Calu3 (cell line): ENCODE results near the gene MAN1C1. TPM values are rescaled to one million over a fixed set of nuclear protein-coding genes. Genes with fewer than 3 reads are reported as not detected.

Experiments
- BruUV-seq: library from RNA; stranded (reverse); fragments of 400-500 nt; replicated peaks from 2 replicates; lab custom pipeline; 2021; lab: Mats Ljungman, UMichigan
- CTCF ChIA-PET: fragments of 300-600 bp; sonication (Branson Sonifier 250); formaldehyde crosslinking; loops from one replicate; lab custom pipeline; 2022; ENCODE audit warnings: antibody characterized with exemption; lab: Charles Lee
- DNase-seq: peaks from one replicate; pipeline ENCODE4 v3.0.0; 2022
- H3K27ac Mint-ChIP-seq: one replicate; pipeline ENCODE4 v1.8.0; 2022; ENCODE audit warnings: mixed read lengths; ENCODE audit not compliant: unreplicated experiment
- H3K27me3 Mint-ChIP-seq: one replicate; pipeline ENCODE4 v1.8.0; 2022; ENCODE audit warnings: mixed read lengths; ENCODE audit not compliant: unreplicated experiment
- H3K36me3 Mint-ChIP-seq: one replicate; pipeline ENCODE4 v1.8.0; 2022; ENCODE audit warnings: mild to moderate bottlenecking, moderate library complexity, mixed read lengths; ENCODE audit not compliant: insufficient read depth, unreplicated experiment
- H3K4me1 Mint-ChIP-seq: one replicate; pipeline ENCODE4 v1.8.0; 2022; ENCODE audit warnings: mild to moderate bottlenecking, low read depth, mixed read lengths; ENCODE audit not compliant: unreplicated experiment
- H3K4me3 Mint-ChIP-seq: one replicate; pipeline ENCODE4 v1.8.0; 2022; ENCODE audit warnings: mild to moderate bottlenecking, low read depth, moderate library complexity, mixed read lengths; ENCODE audit not compliant: unreplicated experiment
- H3K9me3 Mint-ChIP-seq: one replicate; pipeline ENCODE4 v1.8.0; 2022; ENCODE audit warnings: low read depth, mixed read lengths; ENCODE audit not compliant: unreplicated experiment
- intact Hi-C: fragments of 100-400 bp; cut with micrococcal nuclease; formaldehyde crosslinking; loops from one replicate; pipeline ENCODE4 v1.10.0; 2022; ENCODE audit not compliant: unreplicated experiment
- total RNA-seq: library from RNA; stranded (reverse); gene quantifications from 2 replicates; pipeline ENCODE4 v1.2.3, GENCODE V29; 2022
- TF ChIP-seq, protein P1 (sequence below): fragments of 200-600 bp; IDR thresholded peaks from one replicate; pipeline ENCODE4 v1.8.0; 2022; ENCODE audit warnings: antibody characterized with exemption; ENCODE audit not compliant: unreplicated experiment

Gene MAN1C1
- total RNA-seq, 1 experiment from 2014 or later = 0.14 TPM

DNA sequence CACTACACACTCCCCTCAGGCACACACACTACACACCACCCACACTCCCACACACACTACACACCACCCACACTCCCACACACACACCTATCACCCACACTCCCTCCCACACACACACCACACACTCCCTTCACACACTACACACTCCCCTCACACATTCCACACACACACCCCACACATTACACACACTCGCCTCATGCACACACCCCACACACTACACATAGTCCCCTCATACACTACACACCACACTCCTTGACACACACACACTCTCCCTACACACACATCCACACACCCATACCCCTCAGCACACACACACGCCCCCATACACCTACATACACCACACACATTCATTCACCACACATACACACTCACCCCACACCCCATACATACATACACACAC lies 152.4 kb downstream of the MAN1C1 start:
- H3K27me3 Mint-ChIP-seq = peaks cover 47% of the 10 kb centered on the region
- TF ChIP-seq, protein P1, sequence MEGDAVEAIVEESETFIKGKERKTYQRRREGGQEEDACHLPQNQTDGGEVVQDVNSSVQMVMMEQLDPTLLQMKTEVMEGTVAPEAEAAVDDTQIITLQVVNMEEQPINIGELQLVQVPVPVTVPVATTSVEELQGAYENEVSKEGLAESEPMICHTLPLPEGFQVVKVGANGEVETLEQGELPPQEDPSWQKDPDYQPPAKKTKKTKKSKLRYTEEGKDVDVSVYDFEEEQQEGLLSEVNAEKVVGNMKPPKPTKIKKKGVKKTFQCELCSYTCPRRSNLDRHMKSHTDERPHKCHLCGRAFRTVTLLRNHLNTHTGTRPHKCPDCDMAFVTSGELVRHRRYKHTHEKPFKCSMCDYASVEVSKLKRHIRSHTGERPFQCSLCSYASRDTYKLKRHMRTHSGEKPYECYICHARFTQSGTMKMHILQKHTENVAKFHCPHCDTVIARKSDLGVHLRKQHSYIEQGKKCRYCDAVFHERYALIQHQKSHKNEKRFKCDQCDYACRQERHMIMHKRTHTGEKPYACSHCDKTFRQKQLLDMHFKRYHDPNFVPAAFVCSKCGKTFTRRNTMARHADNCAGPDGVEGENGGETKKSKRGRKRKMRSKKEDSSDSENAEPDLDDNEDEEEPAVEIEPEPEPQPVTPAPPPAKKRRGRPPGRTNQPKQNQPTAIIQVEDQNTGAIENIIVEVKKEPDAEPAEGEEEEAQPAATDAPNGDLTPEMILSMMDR = no peak
- no peaks in the 10 kb centered on the region for H3K9me3 Mint-ChIP-seq
- peaks cover 20% of the 10 kb centered on the region for H3K4me1 Mint-ChIP-seq
- no TSS peak for BruUV-seq
- H3K27ac Mint-ChIP-seq = no peak overlapping the region
- peaks cover 7% of the 10 kb centered on the region for H3K36me3 Mint-ChIP-seq
- no peak for DNase-seq
- no peak overlapping the region for H3K4me3 Mint-ChIP-seq
- CTCF ChIA-PET = no interaction called here
- intact Hi-C loops = no loop called here

DNA sequence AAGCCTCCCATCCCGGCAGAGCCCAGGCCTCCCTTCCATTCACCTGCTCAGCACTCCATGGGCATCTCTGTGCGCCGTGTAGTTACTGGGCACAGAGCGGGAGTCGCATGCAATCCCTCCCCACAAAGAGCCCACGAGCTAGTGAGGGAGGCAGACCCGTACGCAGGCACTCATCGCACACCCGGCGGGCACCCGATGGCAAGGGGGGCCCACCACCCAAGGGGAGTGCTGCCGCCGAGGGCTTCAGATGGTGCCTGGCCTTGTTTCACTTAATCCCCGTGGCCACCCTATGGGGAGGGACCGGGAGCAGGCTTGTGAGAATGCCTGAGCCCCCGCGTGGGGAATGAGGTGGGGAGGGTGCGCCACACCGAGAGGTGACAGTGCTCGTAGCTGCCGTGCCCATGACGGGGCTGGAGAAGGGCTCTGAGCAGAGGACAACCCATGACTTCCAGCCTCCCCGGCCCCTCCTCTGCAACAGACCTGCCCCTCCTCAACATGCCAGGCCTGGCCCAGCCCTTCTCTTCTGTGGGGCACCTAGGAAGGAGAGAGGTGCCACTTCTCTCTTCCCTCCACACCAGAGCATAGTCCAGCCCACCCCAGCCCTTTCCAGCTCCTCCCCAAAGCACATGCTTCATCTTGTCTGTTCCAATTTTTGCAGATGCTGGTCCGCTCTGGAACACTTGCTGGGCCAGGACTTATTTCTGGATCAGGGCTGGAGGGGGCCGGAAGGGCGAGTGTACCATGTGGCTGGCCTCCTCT lies 153.2 kb downstream of the MAN1C1 start:
- Mint-ChIP-seq H3K27ac (no peak overlapping the region), H3K36me3 (peaks cover 7% of the 10 kb centered on the region), H3K9me3 (no peaks in the 10 kb centered on the region), H3K4me1 (peaks cover 25% of the 10 kb centered on the region), H3K4me3 (no peak overlapping the region), H3K27me3 (peaks cover 47% of the 10 kb centered on the region)
- DNase-seq = no peak
- BruUV-seq = no TSS peak
- CTCF ChIA-PET = no interaction called here
- TF ChIP-seq, protein P1 = no peak
- intact Hi-C loops = no loop called here

DNA sequence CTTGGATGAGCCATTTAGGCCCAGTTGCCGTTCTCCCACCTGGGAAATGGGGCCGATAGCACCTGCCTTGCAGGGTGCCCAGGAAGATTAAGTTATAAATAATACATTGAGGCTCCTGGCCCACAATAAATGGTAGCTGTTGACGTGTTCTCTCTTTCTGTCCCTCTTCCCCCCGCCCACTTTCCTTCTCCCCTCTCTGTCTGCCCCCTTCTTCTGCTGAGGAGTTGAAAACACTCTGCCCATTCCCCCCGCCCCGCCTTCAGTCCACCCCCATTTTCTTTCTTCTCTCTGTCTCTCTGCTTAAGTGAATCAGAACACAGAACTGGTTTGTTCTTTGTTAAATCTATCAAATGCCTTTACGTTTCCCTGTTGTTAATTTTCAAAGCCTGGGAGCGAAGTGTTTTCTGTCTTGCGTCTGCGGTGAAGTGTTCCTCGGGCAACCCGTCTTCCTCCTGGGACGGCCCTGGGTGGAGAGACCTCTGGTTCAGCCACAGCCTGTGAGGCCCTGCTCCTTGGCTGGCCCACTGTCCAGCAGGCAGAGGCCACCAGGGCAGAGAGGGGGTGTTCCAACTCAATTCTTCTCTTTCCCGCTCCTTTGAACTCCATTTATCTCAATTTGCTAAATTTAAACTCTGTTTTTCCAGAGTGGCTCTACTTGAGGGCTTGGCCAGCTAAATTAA lies 154.1 kb downstream of the MAN1C1 start:
- Mint-ChIP-seq H3K27ac (no peak overlapping the region), H3K4me3 (no peak overlapping the region), H3K9me3 (no peaks in the 10 kb centered on the region), H3K4me1 (peaks cover 33% of the 10 kb centered on the region), H3K36me3 (peaks cover 7% of the 10 kb centered on the region), H3K27me3 (peaks cover 47% of the 10 kb centered on the region)
- DNase-seq = no peak
- BruUV-seq = no TSS peak
- intact Hi-C loops = no loop called here
- CTCF ChIA-PET = no interaction called here
- TF ChIP-seq, protein P1 = no peak

DNA sequence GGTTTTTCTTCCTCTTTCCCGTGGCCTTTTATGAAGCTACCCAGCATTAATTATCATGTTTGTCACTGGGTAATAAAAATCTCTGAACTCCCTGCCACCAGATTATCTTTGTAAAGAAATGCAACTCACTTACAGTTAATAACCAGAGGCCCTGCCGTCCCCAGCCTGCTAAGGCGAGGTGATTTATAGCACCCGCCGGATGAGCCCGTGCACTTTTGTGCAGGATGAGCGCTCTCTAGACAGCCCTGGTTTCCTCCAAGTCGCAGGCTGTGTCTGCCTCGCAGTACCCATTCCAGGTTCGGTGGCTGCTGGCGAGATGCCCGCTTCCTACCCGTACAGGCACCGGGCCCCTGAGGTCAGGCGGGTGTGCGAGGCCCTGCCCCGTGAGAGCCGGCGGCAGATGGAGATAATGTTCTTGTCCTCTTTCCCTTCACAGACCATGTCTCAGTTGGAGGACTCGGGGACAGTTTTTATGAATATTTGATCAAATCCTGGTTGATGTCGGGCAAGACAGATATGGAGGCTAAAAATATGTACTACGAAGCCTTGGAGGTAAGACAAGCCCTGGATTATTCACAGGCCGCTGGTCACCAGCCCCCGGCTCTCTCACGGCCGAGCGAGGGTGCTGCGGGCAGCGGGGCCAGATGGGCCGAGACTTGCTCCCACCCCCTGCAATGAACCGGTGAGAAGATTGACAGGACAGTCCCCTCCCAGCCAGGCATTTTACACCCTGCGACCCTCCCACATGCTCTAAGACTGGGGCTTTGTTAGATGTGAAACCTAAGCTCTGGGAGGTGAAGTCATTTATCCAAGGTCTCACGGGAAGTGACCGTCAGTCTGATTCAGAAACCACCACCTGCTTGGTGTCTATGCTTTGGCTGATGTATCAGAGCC lies 154.9 kb downstream of the MAN1C1 start:
- peaks cover 33% of the 10 kb centered on the region for H3K4me1 Mint-ChIP-seq
- no peak for DNase-seq

More for the DNA sequence above, 154.9 kb downstream of the MAN1C1 start:
- TF ChIP-seq, protein P1 = no peak
- Mint-ChIP-seq H3K4me3 (no peak overlapping the region), H3K9me3 (no peaks in the 10 kb centered on the region), H3K27ac (no peak overlapping the region), H3K36me3 (peaks cover 7% of the 10 kb centered on the region), H3K27me3 (peaks cover 47% of the 10 kb centered on the region)
- BruUV-seq = no TSS peak
- intact Hi-C loops = no loop called here
- CTCF ChIA-PET = no interaction called here
